ENCODE data around the gene FBLL1.

GRCh38 chr5:168529374-168530234 is 499 bp downstream of the FBLL1 start:
- TF ChIP-seq CTCF (IDR thresholded peaks at IDR 0.05) (no peak), TCF7L2 (IDR thresholded peaks at IDR 0.05; ENCODE audit: low read depth, low read length) (no peak)
- TF ChIP-seq, protein P1, sequence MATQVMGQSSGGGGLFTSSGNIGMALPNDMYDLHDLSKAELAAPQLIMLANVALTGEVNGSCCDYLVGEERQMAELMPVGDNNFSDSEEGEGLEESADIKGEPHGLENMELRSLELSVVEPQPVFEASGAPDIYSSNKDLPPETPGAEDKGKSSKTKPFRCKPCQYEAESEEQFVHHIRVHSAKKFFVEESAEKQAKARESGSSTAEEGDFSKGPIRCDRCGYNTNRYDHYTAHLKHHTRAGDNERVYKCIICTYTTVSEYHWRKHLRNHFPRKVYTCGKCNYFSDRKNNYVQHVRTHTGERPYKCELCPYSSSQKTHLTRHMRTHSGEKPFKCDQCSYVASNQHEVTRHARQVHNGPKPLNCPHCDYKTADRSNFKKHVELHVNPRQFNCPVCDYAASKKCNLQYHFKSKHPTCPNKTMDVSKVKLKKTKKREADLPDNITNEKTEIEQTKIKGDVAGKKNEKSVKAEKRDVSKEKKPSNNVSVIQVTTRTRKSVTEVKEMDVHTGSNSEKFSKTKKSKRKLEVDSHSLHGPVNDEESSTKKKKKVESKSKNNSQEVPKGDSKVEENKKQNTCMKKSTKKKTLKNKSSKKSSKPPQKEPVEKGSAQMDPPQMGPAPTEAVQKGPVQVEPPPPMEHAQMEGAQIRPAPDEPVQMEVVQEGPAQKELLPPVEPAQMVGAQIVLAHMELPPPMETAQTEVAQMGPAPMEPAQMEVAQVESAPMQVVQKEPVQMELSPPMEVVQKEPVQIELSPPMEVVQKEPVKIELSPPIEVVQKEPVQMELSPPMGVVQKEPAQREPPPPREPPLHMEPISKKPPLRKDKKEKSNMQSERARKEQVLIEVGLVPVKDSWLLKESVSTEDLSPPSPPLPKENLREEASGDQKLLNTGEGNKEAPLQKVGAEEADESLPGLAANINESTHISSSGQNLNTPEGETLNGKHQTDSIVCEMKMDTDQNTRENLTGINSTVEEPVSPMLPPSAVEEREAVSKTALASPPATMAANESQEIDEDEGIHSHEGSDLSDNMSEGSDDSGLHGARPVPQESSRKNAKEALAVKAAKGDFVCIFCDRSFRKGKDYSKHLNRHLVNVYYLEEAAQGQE (IDR thresholded peaks at IDR 0.05; ENCODE audit: insufficient read depth in 1 of 2, low read depth in 2 of 2, low read length in 1 of 2): no peak

All from Panc1 (cell line).